Sigmoid colon (tissue), 7 donors: ENCODE measurements around the gene ZFYVE28. TPM values are rescaled to one million over a fixed set of nuclear protein-coding genes. Genes with fewer than 3 reads are reported as not detected.

ENCODE experiments used
- DNase-seq: peaks from one replicate; pipeline ENCODE4 v3.0.0-alpha.2; 2019
- H3K27ac ChIP-seq, 4 donors: fragments of 200-600 bp; sonication (generic); one replicate each; pipeline ENCODE4 v1.5.1; 2016 to 2019; ENCODE audit warnings: mild to moderate bottlenecking in 1 of 4
- H3K27me3 ChIP-seq, 3 donors: fragments of 200-600 bp; sonication (generic); one replicate each; pipeline ENCODE4 v1.5.1; 2019; ENCODE audit warnings: mild to moderate bottlenecking in 1 of 3
- H3K36me3 ChIP-seq, 4 donors: fragments of 200-600 bp; sonication (generic); one replicate each; pipeline ENCODE4 v1.5.1; 2016 to 2019
- H3K4me1 ChIP-seq, 4 donors: fragments of 200-600 bp; sonication (generic); one replicate each; pipeline ENCODE4 v1.5.1; 2017 to 2019
- H3K4me3 ChIP-seq, 4 donors: fragments of 200-600 bp; sonication (generic); one replicate each; pipeline ENCODE4 v1.5.1; 2017 to 2019; ENCODE audit warnings: mild to moderate bottlenecking in 2 of 4, moderate library complexity in 1 of 4
- H3K9me3 ChIP-seq, 4 donors: fragments of 200-600 bp in 3 of 4; sonication (generic) in 3 of 4; one replicate each; pipeline versions ENCODE4 v1.5.1 to v1.6.1; 2013 to 2019
- EP300 ChIP-seq, 4 donors: sonication (generic); formaldehyde crosslinking; IDR thresholded peaks; one replicate each; pipeline ENCODE4 v1.6.1; 2017; ENCODE audit warnings: antibody characterized with exemption in 4 of 4
- POLR2A ChIP-seq, 2 donors: fragments of 450-650 bp; IDR thresholded peaks; one replicate each; pipeline ENCODE4 v1.6.1; 2016; ENCODE audit warnings: antibody characterized with exemption in 2 of 2, mild to moderate bottlenecking in 2 of 2, moderate library complexity in 2 of 2
- POLR2AphosphoS5 ChIP-seq, 4 donors: sonication (generic); formaldehyde crosslinking; IDR thresholded peaks; one replicate each; pipeline ENCODE4 v1.6.1; 2017; ENCODE audit warnings: antibody characterized with exemption in 4 of 4
- WGBS, 2 donors: extraction: QIAGEN DNeasy Blood & Tissue Kit; methylation state at CpG; one replicate each; pipeline ENCODE4 v1.1.7; 2013; 5-methylcytosine and 5-hydroxymethylcytosine counted together
- intact Hi-C: fragments of 100-400 bp; cut with DNase I; formaldehyde crosslinking; loops from one replicate; pipeline ENCODE4 v1.15.1; 2023
- polyA plus RNA-seq, 3 donors: library from polyadenylated mRNA; stranded (reverse); fragments of 200-250 nt; gene quantifications; one replicate each; pipeline ENCODE4 v1.2.3, GENCODE V29; 2013
- total RNA-seq, 4 donors: library from RNA; depleted of rRNA; stranded (reverse); fragments of >200 nt; gene quantifications; one replicate each; pipeline ENCODE4 v1.1.0, GENCODE V29; 2016
- TF ChIP-seq, protein P1 (sequence below), 4 experiments: fragments of 450-650 bp in 3 of 4; fragments of 200-600 bp in 1 of 4; IDR thresholded peaks; one replicate each; pipeline ENCODE4 v1.5.1; 2016 to 2019; ENCODE audit warnings: antibody characterized with exemption in 4 of 4, mild to moderate bottlenecking in 3 of 4, moderate library complexity in 2 of 4
- donor health status: healthy with polysubstance abuse.
- donor health status: Bipolar disorder and iron deficiency.
- donor health status: healthy.

Gene ZFYVE28
- total and polyA plus RNA-seq, 7 donors, result 3.1 to 24.1 (median 13.0) TPM

DNA sequence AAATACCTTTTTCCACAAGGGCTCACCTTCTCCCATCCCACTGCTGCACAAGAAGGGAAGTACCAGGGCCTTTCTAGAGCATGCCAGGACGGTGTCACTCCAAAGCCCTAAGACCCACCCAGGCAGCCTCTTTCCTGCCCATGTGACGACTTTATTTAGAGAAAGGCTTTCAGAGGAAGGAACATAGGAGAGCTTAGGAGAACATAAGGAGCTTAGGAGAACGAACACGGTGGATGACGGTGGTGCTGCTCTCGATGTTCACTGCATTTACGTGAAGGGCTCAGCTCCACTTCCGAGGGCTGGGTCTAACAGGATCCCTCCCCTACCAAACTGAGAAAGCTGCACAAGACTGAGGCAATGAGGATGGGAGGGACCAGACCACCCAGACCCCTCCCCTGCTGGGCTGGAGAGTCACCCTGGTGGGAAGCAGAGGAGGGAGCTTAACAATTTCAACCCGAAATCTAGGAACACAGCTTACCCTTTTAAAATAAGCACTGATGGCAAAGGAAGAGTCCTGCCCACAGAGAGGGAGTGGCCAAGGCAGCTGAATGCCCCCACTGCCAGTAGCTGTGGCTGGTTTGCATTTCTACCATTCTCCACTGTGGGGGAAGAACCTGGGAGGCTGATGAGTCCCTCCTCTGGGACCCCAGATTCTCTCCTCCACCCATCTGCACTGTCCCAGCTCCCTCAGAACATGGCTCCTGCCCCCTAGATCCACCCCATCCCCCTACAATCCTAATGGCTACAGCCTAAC, 29.8 kb downstream of the ZFYVE28 start:
- DNase-seq, result no peak
- 75 to 76% methylated on average over 9 of the region's 9 CpGs for WGBS, 2 donors
- H3K27ac ChIP-seq, result no peak overlapping the region
- peaks cover 0 to 10% (median 0%) of the 10 kb centered on the region in 3 donors for H3K27me3 ChIP-seq
- no peaks in the 10 kb centered on the region for H3K36me3 ChIP-seq
- no peaks in the 10 kb centered on the region for H3K9me3 ChIP-seq
- no peaks in the 10 kb centered on the region for H3K4me1 ChIP-seq
- no peak for TF ChIP-seq POLR2A (IDR thresholded peaks at IDR 0.05)
- TF ChIP-seq POLR2AphosphoS5 (IDR thresholded peaks at IDR 0.05), result no peak
- TF ChIP-seq, protein P1, sequence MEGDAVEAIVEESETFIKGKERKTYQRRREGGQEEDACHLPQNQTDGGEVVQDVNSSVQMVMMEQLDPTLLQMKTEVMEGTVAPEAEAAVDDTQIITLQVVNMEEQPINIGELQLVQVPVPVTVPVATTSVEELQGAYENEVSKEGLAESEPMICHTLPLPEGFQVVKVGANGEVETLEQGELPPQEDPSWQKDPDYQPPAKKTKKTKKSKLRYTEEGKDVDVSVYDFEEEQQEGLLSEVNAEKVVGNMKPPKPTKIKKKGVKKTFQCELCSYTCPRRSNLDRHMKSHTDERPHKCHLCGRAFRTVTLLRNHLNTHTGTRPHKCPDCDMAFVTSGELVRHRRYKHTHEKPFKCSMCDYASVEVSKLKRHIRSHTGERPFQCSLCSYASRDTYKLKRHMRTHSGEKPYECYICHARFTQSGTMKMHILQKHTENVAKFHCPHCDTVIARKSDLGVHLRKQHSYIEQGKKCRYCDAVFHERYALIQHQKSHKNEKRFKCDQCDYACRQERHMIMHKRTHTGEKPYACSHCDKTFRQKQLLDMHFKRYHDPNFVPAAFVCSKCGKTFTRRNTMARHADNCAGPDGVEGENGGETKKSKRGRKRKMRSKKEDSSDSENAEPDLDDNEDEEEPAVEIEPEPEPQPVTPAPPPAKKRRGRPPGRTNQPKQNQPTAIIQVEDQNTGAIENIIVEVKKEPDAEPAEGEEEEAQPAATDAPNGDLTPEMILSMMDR (IDR thresholded peaks at IDR 0.05), result no peak
- TF ChIP-seq EP300 (IDR thresholded peaks at IDR 0.05), result no peak
- intact Hi-C loops, result no loop called here
- no peak overlapping the region for H3K4me3 ChIP-seq

DNA sequence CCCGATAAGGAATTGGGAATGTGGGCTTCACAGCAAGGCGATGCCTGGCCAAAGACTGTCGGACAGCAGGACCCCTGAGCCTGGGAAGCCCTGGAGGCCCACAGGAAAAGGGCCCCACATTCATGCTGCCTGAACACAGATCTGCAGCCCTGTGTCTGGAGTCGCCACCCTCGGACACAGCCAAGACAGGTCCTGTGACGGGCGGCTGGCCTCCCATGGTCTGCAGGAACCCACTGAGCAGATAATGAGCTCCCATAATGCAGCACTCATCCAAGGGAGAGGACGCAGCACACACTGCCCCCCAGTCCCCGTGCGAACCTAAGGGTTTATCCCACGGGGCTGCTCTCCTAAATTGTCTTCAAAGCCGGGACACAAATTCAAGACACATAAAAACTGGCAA, 30.6 kb downstream of the ZFYVE28 start:
- Histone ChIP-seq H3K27me3 (peaks cover 0 to 10% (median 0%) of the 10 kb centered on the region in 3 donors), H3K36me3 (no peaks in the 10 kb centered on the region), H3K4me1 (no peaks in the 10 kb centered on the region), H3K27ac (no peak overlapping the region), H3K4me3 (no peak overlapping the region), H3K9me3 (no peaks in the 10 kb centered on the region)
- intact Hi-C loops, result no loop called here
- TF ChIP-seq POLR2AphosphoS5 (IDR thresholded peaks at IDR 0.05) (no peak), EP300 (IDR thresholded peaks at IDR 0.05) (no peak), POLR2A (IDR thresholded peaks at IDR 0.05) (no peak)
- TF ChIP-seq, protein P1 (IDR thresholded peaks at IDR 0.05), result no peak
- DNase-seq, result no peak
- WGBS, 2 donors, result 93 to 94% methylated on average over 12 of the region's 12 CpGs

DNA sequence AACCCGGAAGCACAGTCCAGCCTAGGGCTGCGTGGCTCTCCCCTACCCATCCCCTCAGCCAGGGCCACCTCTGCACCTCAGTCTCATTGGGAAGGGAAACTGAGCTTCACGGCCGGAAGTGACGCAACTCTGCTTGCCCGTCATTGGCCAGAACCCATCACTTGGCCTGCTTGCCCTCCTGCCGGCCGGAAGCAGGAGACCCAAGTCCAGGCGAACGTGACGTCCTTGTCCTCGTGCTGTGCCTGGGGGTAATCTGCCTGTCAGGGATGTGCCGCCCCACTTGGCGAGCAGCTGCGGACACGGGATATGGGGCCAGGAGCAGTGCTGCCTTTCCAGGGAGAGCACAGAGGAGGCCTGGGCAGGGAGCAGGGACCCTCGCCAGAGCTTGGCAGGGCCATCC, 31.2 kb downstream of the ZFYVE28 start:
- WGBS, 2 donors, result 92 to 96% methylated on average over 17 of the region's 17 CpGs
- TF ChIP-seq POLR2AphosphoS5 (IDR thresholded peaks at IDR 0.05) (no peak), POLR2A (IDR thresholded peaks at IDR 0.05) (no peak), EP300 (IDR thresholded peaks at IDR 0.05) (no peak)
- TF ChIP-seq, protein P1 (IDR thresholded peaks at IDR 0.05), result no peak
- Histone ChIP-seq H3K9me3 (no peaks in the 10 kb centered on the region), H3K4me1 (no peaks in the 10 kb centered on the region), H3K36me3 (no peaks in the 10 kb centered on the region), H3K27me3 (peaks cover 0 to 7% (median 0%) of the 10 kb centered on the region in 3 donors), H3K27ac (no peak overlapping the region), H3K4me3 (no peak overlapping the region)
- no peak for DNase-seq
- intact Hi-C loops, result no loop called here

DNA sequence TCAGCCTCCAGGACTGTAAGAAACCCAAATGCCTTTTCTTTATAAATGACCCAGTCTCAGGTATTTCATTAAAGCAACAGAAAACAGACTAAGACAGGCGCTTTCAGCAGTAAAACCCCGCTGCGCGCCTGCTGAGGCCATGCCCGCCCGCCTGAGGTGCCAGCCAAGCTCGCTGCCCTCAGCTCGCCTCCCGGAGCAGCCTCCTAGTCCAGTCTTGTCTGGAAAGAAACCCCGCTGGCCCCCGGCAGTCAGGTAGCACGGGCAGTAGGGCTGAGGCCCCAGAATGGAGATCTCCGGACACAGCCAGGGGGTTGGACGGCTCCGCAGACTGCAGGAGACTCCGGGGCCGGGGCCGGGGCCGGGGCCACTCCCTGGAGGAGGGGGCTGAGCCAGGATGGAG, 31.7 kb downstream of the ZFYVE28 start:
- intact Hi-C loops, result no loop called here
- Histone ChIP-seq H3K27ac (no peak overlapping the region), H3K9me3 (no peaks in the 10 kb centered on the region), H3K27me3 (peaks cover 0 to 5% (median 0%) of the 10 kb centered on the region in 3 donors), H3K4me1 (no peaks in the 10 kb centered on the region), H3K4me3 (no peak overlapping the region), H3K36me3 (no peaks in the 10 kb centered on the region)
- no peak for DNase-seq
- no peak for TF ChIP-seq POLR2A (IDR thresholded peaks at IDR 0.05)
- no peak for TF ChIP-seq EP300 (IDR thresholded peaks at IDR 0.05)
- TF ChIP-seq POLR2AphosphoS5 (IDR thresholded peaks at IDR 0.05), result no peak
- TF ChIP-seq, protein P1 (IDR thresholded peaks at IDR 0.05), result no peak
- 90 to 93% methylated on average over 19 of the region's 19 CpGs for WGBS, 2 donors
